Neural crest cell (in vitro differentiated cells): ENCODE measurements around the gene CEP250. TPM values are rescaled to one million over a fixed set of nuclear protein-coding genes. Genes with fewer than 3 reads are reported as not detected.

Experiments used
- DNase-seq: peaks from one replicate; pipeline ENCODE4 v3.0.0; 2021; ENCODE audit warnings: low read depth, mixed read lengths, low spot score
- H3K27ac Mint-ChIP-seq: one replicate; pipeline ENCODE4 v1.8.0; 2021; ENCODE audit warnings: mild to moderate bottlenecking, mixed read lengths; ENCODE audit not compliant: unreplicated experiment
- H3K27me3 Mint-ChIP-seq: 2 replicates; pipeline ENCODE4 v1.8.0; 2021; ENCODE audit warnings: low read depth, mild to moderate bottlenecking, mixed read lengths
- H3K36me3 Mint-ChIP-seq: 2 replicates; pipeline ENCODE4 v1.8.0; 2021; ENCODE audit warnings: low read depth, mild to moderate bottlenecking, mixed read lengths
- H3K4me1 Mint-ChIP-seq: 2 replicates; pipeline ENCODE4 v1.8.0; 2021; ENCODE audit warnings: mixed read lengths
- H3K4me3 Mint-ChIP-seq: one replicate; pipeline ENCODE4 v1.8.0; 2021; ENCODE audit warnings: mild to moderate bottlenecking, mixed read lengths
- H3K9me3 Mint-ChIP-seq: 2 replicates; pipeline ENCODE4 v1.8.0; 2021; ENCODE audit warnings: mixed read lengths
- total RNA-seq: library from RNA; stranded (reverse); gene quantifications from 2 replicates; pipeline ENCODE4 v1.2.1, GENCODE V29; 2021
- TF ChIP-seq, protein P1 (sequence below): fragments of 200-600 bp; sonication (generic); conservative IDR thresholded peaks from 2 replicates; pipeline ENCODE4 v1.5.0; 2021; ENCODE audit warnings: antibody characterized with exemption, mild to moderate bottlenecking

CEP250 gene
- total RNA-seq, 1 donor from 2014 or later = 64.5 TPM

- Mint-ChIP-seq H3K36me3 (peaks cover 19% of the 10 kb centered on the region), H3K4me1 (no peaks in the 10 kb centered on the region), H3K9me3 (no peaks in the 10 kb centered on the region), H3K4me3 (no peak overlapping the region), H3K27ac (peak overlapping the region; percentile 91), H3K27me3 (no peaks in the 10 kb centered on the region)
- TF ChIP-seq, protein P1, sequence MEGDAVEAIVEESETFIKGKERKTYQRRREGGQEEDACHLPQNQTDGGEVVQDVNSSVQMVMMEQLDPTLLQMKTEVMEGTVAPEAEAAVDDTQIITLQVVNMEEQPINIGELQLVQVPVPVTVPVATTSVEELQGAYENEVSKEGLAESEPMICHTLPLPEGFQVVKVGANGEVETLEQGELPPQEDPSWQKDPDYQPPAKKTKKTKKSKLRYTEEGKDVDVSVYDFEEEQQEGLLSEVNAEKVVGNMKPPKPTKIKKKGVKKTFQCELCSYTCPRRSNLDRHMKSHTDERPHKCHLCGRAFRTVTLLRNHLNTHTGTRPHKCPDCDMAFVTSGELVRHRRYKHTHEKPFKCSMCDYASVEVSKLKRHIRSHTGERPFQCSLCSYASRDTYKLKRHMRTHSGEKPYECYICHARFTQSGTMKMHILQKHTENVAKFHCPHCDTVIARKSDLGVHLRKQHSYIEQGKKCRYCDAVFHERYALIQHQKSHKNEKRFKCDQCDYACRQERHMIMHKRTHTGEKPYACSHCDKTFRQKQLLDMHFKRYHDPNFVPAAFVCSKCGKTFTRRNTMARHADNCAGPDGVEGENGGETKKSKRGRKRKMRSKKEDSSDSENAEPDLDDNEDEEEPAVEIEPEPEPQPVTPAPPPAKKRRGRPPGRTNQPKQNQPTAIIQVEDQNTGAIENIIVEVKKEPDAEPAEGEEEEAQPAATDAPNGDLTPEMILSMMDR = no peak
- no peak for DNase-seq
Measured at GRCh38 chr20:35504751-35505150, 49.4 kb downstream of the CEP250 start.

- Mint-ChIP-seq H3K36me3 (peaks cover 19% of the 10 kb centered on the region), H3K27ac (no peak overlapping the region), H3K4me3 (no peak overlapping the region)
Measured at GRCh38 chr20:35506179-35506578, 50.8 kb downstream of the CEP250 start.

GRCh38 chr20:35506872-35507638, 51.7 kb downstream of the CEP250 start:
- Mint-ChIP-seq H3K36me3 (peaks cover 19% of the 10 kb centered on the region), H3K4me1 (no peaks in the 10 kb centered on the region), H3K9me3 (no peaks in the 10 kb centered on the region), H3K27me3 (no peaks in the 10 kb centered on the region), H3K27ac (no peak overlapping the region), H3K4me3 (no peak overlapping the region)
- TF ChIP-seq, protein P1 = no peak
- no peak for DNase-seq

More at GRCh38 chr20:35506179-35506578, 50.8 kb downstream of the CEP250 start:
- no peak for DNase-seq
- Mint-ChIP-seq H3K9me3 (no peaks in the 10 kb centered on the region), H3K27me3 (no peaks in the 10 kb centered on the region), H3K4me1 (no peaks in the 10 kb centered on the region)
- TF ChIP-seq, protein P1 = no peak

DNA sequence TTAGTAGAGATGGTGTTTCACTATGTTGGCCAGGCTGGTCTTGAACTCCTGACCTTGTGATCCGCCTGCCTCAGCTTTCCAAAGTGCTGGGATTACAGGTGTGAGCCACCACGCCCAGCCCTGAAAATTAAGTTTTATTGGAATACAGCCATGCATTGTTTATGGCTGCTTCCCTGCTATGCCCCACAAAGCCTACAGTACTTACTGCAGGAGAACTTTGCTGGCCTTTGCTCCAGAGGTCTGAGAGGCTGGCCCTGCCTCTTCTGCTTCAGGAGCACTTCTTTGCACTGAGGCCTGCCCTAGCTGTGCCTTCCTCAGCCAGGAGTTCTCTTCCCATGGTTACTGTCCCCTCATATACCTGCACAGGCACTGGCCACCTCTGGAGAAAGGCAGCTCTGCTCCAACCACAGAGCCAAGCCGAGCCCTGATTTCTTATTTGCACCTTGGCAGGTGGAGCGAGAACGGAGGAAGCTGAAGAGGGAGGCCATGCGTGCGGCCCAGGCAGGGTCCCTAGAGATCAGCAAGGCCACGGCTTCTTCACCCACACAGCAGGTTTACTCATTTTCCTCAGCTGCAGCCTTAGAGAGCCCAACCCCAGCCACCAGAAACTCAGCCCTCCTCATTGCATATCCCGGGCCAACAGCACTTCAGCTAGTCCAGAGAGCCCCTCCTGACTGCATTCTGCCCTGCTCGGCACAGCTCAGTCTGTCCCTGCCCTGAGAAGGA, 53.3 kb downstream of the CEP250 start:
- no peaks in the 10 kb centered on the region for H3K27me3 Mint-ChIP-seq
- H3K9me3 Mint-ChIP-seq = no peaks in the 10 kb centered on the region
- peaks cover 9% of the 10 kb centered on the region for H3K36me3 Mint-ChIP-seq
- DNase-seq = no peak
- TF ChIP-seq, protein P1 = no peak
- no peak overlapping the region for H3K27ac Mint-ChIP-seq
- H3K4me1 Mint-ChIP-seq = no peaks in the 10 kb centered on the region
- no peak overlapping the region for H3K4me3 Mint-ChIP-seq

DNA sequence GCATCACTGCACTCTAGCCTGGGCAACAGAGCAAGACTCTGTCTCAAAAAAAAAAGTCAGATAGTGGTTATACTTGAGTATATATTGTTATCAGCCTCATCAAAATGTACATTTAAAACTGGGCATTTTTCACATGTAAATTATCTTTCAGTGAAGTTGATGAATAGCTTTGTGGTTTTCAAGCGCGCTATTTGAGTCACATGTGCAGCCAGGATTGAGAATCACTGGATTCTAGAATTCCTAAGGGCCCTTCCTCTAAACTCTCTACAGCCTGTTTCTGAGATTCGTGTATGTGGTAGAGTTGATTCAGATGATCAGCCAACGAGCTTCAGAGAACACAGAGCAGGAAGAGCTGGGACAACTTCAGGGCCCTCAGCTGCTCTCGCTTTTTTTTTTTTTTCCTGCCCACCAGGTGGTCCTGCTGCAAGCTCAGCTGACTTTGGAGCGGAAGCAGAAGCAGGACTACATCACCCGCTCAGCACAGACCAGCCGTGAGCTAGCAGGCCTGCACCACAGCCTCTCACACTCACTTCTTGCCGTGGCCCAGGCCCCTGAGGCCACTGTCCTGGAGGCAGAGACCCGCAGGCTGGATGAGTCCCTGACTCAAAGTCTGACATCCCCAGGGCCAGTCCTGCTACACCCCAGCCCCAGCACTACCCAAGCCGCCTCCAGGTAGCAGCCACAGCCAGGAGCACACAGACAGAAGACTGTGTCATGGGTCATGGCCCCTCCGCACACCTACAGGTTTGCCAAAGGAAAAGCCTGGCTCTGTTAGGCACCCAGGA, 55.7 kb downstream of the CEP250 start:
- no peak overlapping the region for H3K27ac Mint-ChIP-seq
- no peaks in the 10 kb centered on the region for H3K4me1 Mint-ChIP-seq
- no peaks in the 10 kb centered on the region for H3K27me3 Mint-ChIP-seq

More for the DNA sequence above, 55.7 kb downstream of the CEP250 start:
- Mint-ChIP-seq H3K36me3 (peaks cover 7% of the 10 kb centered on the region), H3K4me3 (no peak overlapping the region), H3K9me3 (no peaks in the 10 kb centered on the region)
- DNase-seq = no peak
- TF ChIP-seq, protein P1 = no peak
